Measurements from ENCODE around the gene ANKRD36B.
"Not testable (repeated sequence)": the region's sequence is repeated elsewhere in the genome, so short reads cannot be mapped to it uniquely, and the experiment has no call there.

Gene ANKRD36B

GRCh38 chr2:97589598-97590510 is at the start of gene ANKRD36B:
TSS of gene ANKRD36B (minus strand) at chr2:97589877. CDS start at chr2:97589685, 192 bp downstream.
- peak; percentile 79 for DNase-seq

DNA sequence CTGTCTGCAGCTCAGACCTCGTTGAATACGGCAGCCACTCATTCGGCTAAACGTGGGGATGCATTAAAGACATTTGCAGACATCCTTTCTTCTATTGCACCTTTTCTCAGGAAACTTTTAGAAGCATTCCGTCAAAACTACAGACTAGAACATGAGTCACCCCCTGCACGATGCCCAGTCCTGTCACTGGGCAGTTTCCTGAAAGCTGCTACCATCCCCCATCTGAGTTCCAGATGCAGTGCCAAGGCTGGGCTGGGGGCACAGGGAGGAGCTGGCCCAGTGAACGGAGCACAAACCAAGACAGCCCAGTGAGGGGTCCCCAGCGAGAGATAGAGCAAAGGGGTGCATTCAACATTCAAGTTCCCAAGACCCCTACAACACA is 36.4 kb upstream of the ANKRD36B start:
- not testable (repeated sequence) for DNase-seq

DNA sequence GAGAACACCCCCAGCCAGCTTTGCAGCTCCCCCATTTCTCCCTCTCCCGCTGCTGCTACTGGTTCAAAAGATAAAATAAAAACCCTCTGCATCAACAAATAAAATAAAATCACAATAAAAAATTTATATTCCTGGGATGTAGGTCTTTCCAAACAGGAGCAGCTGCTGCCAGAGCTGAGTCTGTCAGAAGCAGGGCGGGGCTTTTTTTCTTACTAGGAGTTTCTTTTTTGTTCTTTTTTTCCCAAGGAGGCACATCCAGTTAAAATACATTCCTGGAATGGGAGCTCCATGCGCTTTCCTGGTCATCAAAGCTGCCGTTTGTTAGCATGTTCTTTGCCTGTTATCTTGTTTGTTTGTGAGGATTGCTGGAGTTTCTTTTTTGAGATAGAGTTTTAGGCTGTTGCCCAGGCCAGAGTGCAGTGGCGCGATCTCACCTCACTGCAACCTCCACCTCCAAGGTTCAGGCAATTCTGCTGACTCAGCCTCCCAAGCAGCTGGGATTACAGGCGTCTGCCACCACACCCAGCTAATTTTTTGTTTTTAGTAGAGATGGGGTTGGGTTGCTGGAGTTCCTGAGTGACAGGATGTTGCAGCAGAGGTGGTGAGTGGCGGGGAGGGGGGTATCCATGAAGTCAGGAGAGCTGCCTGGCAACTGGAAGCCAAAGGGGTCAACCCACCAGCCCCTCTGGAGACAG is 35.8 kb upstream of the ANKRD36B start:
- not testable (repeated sequence) for DNase-seq

DNA sequence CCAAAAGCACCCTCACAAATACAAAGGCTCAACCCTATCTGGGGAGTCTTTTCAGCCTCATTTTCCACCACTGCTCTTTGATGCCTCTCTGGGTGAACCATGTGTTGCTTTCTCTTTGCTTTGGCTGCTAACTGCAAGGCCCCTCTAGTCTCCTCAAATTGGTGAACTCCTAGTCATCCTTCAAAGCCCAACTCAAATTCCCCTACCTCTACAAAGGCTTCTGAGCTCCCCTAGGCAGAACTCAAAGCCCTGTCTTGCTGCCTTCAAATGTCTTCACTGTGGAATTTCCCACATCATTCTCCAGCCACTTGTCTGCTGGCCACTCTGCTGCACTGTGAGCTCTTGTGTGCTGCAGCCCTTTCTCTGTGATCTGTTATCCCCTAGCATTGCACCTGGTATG is 33.3 kb upstream of the ANKRD36B start:
- not testable (repeated sequence) for DNase-seq

DNA sequence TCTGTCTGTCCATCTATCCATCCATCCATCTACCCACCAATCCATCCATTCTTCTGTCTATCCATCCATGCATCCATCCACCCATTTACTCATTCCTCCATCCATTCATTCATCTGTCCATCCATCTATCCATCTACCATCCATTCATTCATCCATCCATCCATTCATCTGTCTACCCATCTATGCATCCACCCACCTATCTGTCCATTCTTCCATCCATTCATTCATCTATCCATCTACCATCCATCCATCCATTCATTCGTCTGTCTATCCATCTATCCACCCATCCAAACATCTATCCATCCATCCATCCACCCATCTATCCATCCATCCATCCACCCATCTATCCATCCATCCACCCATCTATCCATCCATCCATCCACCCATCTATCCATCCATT is 30.8 kb upstream of the ANKRD36B start:
- DNase-seq = not testable (repeated sequence)

- not testable (repeated sequence) for DNase-seq
These were observed 29.5 kb upstream of the ANKRD36B start for GRCh38 chr2:97618939-97619827.

- DNase-seq = no peak
These were observed 28.2 kb upstream of the ANKRD36B start for GRCh38 chr2:97617911-97618310.

DNA sequence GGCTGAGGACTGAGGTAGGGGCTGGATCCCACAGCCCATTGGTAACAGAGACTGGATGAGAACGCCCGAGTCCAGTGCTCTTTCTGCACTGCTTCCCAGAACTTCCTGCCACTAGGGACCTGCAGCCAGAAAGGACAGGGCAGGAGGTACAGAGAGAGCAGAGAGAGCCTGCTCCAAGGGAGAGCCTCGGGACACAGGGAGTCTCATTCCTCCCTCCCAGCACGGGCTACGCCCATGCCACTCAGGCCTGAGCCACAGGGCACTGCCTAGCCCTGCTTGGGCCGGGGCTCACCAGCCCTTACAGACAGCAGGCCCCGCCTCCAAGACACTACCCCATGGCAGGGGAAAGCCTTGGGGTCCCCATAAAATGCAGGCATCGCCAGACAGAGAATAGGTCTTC is 26.1 kb upstream of the ANKRD36B start:
- not testable (repeated sequence) for DNase-seq

DNA sequence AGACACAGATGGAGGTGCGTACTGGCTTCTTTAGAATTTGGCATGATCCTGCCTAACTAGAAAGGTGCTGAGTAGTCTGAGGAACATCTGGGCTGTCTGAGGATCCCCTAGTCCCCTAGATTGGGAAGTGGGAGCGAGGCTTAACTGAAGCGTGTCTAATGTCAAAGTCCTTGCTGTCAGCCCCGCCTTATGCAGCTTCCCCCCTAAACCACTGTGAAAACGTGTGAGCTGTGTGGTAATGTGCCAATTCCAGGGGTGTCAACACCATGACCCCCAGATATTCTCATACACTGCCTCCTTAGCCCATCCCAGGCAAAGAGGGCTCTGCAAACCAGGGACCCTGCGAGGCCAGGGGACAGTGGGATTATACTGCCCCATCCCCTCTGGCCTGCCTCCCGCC is 22.2 kb upstream of the ANKRD36B start:
- DNase-seq = not testable (repeated sequence)

GRCh38 chr2:97608745-97609144 is 19.1 kb upstream of the ANKRD36B start:
- DNase-seq = not testable (repeated sequence)

DNA sequence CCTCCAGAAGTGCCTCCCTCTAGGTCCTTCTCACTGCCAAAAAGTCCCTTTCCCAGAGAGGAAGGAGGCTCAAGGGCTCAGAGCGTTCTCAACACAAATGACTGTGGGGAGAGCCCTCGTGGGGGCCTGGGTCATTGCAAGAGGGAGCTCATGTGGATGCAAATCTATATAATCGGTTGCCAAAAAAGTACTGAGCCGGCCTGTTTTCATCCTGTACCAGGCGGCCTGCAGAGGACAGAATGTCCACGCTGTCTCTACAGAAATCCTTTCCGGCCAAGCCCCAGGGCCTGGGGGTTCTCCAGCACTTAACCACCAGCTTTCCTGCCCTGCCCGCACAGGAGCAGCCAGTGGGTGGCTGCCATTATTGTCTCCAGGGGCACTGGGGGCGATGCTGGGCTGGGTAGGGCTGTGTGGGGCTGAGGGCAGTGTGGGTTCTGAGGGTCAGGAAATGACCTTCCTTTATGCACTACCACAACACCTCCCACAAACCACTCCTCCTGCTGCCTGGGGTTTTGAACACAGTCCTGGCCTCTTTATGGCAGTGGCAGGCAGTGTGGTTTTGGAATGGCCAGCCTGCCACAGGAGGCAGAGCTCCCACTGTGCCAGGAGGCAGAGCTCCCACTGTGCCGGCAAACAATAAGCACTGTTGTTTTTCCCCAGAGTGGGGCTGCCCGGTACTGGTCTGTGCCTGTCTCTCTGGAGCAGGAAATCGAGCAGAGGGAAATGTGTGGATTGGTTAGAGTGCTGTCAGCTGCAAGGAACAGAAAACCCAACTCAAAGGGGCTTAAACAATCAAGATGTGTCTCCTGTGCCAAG is 16.1 kb upstream of the ANKRD36B start:
- not testable (repeated sequence) for DNase-seq

DNA sequence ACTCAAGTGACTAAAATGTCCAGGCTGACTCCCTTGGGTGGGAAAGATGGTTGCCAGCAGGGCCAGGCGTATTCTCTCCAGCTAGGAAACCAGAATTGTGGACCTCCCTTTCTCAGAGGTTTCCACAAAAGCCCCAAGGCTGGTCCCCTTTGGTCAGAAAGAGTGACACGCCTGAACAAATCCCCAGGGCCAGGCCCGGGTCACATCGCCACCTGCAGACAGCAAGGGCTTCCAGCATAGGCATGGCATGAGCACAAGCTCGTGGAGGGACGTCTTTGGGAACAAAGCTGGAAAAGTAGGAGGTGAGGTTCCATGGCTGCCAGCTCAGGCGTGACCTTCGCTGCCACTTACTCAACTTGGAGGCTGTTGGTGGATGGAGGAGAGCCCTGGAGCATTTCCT is 15.4 kb upstream of the ANKRD36B start:
- not testable (repeated sequence) for DNase-seq

- not testable (repeated sequence) for DNase-seq
These were observed 11.9 kb upstream of the ANKRD36B start for GRCh38 chr2:97601537-97601936.

- DNase-seq = not testable (repeated sequence)
These were observed 6.5 kb upstream of the ANKRD36B start for GRCh38 chr2:97596180-97596579.

DNA sequence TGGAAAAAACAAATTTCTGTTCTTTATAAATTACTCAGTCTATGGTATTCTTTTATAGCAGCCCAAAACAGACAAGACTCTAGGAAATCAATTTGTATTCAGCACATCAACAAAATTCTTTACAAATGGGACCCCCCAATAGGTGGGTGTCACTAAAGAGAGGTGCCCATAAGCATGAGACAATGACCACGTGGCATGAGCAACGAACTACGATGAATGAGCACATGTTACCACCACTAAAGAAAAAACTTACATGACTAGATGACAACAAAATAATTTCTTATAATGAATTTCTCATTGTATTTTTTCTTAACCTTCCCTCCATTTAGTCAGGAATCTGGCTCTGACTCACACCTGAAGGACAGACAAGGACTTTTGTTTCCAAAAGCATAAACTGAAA is 3.8 kb upstream of the ANKRD36B start:
- not testable (repeated sequence) for DNase-seq

- DNase-seq = peak; percentile 72
These were observed 1.1 kb upstream of the ANKRD36B start for GRCh38 chr2:97590515-97591394.

DNA sequence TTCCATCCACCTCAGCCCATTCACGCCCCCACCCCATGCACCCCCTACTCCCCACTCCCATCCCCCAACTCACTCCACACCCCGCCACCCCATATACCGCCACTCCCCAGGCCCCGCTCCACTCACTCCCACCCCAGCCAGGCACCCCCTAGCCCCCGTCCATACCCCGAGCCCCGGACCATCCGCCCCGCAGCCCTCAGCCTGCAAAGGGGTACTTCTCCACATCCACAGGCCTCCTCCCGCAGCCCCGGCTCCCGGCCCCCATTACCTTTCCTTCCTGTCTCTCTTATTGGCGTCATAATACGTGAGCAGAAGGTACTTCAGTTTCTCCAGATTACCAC is 450 bp downstream of the ANKRD36B start:
- DNase-seq = not testable (repeated sequence)

DNA sequence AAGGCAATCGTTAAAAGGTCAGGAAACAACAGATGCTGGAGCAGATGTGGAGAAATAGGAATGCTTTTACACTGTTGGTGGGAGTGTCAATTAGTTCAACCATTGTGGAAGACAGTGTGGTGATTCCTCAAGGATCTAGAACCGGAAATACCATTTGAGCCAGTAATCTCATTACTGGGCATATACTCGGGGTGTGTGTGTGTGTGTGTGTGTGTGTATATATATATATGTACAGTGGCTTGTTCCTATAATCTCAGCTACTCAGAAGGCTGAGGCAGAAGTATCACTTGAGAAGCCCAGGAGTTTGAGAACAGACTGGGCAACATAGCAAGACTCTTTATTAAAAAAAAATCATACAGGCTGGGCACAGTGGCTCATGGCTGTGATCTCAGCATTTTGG is 24.0 kb downstream of the ANKRD36B start:
- DNase-seq = not testable (repeated sequence)

- not testable (repeated sequence) for DNase-seq
These were observed 37.3 kb downstream of the ANKRD36B start for GRCh38 chr2:97552406-97552805.

DNA sequence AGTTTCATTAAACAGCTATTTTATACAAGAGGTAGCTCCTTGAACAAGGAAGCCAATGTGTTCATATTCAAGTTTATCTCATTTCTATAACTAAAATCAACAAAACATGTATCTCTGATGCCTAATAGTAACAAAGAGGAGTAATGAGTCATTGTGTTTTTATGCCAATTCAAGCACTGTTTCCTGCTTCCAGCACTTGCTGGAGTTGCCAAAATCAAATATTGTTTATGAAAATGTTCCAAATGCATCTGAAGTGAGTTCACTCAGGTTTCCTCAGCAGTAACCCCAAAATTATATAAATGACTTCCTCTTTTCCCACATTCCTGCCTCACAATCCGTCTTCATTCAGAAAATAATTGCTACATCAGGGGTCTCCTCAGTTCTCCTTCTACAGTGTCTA is 39.2 kb downstream of the ANKRD36B start:
- not testable (repeated sequence) for DNase-seq

GRCh38 chr2:97549058-97549457 is 40.6 kb downstream of the ANKRD36B start:
- not testable (repeated sequence) for DNase-seq
